ENCODE results near the gene HSF4.

HSF4 gene

GRCh38 chr16:67150833-67151396, 13.6 kb upstream of the HSF4 start, which contains the start of gene B3GNT9:
Gene B3GNT9, minus strand, starts transcription at chr16:67150998. Its CDS starts 513 bp downstream, at chr16:67150485.
- DNase-seq, result peak; percentile 72

DNA sequence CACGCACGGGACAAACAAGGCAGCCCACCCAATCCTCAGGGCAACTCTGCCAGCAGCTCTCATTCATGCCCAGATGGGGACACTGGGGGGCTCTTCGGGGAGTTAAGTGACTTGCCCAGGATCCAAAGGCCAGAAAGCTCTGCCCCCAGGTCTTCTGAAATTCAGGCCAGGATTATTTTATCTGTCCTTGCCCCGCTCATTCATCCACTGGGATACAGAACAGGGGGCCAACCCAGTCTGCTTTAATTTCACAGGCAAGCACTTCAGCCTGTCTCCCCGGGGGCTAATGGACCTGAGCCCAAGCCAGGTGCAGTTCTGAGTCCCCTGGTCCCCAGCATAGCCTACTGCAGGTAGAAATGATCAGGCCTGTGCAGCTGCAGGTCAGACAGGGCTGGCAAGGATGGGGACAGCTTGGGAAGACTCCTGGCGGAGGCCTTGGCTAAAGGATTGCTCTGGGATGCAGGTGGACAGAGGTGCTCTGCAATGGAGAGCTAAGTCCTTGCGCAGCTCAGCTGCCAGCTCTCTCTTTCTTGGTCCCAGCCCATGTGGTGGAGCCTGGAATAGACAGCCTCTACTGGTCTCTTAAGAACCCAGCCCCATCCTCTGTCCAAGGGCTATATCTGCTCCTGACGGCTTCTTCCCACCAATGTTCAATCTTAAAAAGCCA, 13.0 kb upstream of the HSF4 start:
- no peak for DNase-seq

- no peak for DNase-seq
Observed at GRCh38 chr16:67154578-67155294, 9.8 kb upstream of the HSF4 start.

DNA sequence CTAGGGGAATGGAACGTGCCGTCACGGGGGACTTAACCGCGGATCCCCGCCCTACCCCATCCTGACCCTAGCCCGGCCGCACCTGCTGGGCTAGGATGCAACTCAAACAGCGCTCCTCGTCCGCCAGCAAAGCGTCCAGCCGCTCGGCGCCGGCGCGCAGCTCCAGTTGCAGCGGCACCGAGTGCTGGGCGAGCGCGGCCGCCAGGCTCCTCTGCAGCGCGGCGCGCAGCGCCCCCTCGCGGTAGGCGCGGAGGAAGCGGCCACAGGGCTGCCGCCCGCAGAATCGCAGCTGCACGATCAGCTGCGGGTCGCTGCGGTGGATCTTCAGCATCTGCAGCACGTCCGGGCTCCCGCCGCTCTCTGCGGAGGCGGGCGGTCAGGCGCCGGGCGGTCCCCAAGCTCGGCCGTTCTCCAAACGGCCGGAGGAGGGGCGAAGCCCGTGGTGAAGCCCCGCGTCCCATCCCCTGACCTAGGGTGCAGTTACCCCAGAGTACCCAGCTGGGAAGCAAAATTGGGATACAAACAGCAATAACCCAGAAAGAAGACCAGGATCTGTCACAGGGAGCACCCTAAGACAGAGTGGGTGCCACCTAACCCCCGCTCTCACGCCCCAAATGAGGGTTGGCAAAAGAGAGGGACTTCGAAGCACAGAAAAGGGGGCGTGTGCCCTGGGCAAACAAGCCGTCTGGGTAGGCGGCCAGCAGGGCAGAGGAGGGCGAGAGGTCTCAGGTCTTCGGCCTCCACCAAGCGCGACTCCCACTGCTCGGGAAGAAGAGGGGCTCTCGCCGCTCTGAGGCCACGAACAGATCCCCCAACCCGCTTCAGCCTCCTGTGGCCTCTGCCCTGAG, 9.0 kb upstream of the HSF4 start:
- DNase-seq, result peak; percentile 91

- no peak for DNase-seq
Observed at GRCh38 chr16:67156143-67156844, 8.3 kb upstream of the HSF4 start.

DNA sequence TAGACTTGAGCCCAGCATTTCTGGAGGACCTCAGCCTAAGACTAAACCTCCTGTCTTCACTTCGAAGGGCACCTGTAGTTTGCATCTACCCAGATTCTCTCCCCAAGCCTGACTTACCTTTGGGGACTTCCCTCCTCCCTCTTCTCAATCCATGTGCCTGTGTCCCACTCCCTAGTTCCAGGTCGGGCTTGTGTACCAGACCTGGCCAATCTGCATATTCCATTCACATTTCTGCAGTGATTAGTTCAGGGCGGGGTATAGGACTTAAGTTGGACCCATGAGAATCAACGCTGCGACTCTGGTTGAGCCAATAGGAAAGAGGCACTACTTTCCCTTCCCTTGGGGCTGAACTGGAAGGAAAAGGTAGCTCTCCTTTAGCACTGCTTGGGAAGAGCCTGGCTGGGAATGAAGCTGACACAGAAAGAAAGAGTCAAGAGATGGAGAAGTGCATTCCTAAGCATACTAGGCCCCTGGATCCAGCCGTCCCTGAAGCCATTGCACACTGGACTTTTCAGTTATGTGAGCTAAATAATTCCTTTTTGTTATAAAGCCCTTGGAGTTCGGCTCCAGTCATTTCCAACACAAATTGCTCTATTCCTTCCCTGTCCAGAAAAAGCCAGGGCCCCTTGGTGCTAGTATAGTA, 7.3 kb upstream of the HSF4 start:
- DNase-seq, result no peak

- no peak for DNase-seq
Observed at GRCh38 chr16:67157892-67158635, 6.5 kb upstream of the HSF4 start.

DNA sequence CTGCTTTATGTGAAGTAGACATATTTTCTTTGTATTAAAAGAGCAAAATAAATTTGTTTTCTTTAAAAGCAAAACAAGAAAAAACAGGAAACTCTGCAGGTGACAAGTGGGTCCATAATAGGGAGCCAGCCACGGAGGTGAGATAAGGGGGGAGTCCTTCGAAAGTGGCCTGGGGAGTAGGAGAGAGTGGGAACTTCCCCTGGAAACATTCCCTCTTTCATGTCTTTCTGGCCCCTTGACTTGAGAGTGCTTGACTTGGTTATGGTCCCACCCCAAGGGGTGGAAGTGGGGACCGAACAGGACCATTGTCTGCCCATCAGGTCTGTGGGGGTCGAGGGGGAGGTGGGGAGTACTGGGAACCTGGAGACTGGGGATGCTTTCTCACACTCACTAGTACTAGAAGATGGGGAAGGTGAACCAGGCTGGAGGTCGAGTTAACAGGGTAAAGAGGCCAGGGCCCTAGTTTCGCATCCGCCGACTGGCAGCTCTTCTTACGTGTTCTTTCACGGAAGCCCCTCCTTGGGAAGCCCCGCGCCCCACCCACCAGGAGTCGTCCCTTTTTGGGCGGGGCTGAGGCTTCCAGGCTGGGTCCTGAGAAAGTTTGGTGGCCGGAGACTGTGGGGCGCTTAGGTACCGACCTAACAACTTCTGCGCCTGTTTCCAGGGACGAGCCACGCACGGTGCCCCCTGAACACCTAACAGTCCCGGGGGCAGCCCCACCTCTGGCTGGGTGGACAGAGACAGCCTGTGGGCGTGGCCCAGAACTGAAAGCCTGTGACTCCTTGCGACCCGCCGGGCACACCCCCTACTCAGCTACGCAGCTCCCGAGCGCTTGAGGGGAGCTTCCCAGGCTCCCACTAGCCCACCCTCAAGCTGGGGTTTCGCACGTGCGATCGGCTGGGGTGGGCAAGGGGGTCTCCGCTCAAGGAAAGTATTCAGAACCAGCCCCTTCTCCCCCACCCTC, 5.6 kb upstream of the HSF4 start:
- peak; percentile 88 for DNase-seq

- no peak for DNase-seq
Observed at GRCh38 chr16:67161595-67162058, 2.9 kb upstream of the HSF4 start.

DNA sequence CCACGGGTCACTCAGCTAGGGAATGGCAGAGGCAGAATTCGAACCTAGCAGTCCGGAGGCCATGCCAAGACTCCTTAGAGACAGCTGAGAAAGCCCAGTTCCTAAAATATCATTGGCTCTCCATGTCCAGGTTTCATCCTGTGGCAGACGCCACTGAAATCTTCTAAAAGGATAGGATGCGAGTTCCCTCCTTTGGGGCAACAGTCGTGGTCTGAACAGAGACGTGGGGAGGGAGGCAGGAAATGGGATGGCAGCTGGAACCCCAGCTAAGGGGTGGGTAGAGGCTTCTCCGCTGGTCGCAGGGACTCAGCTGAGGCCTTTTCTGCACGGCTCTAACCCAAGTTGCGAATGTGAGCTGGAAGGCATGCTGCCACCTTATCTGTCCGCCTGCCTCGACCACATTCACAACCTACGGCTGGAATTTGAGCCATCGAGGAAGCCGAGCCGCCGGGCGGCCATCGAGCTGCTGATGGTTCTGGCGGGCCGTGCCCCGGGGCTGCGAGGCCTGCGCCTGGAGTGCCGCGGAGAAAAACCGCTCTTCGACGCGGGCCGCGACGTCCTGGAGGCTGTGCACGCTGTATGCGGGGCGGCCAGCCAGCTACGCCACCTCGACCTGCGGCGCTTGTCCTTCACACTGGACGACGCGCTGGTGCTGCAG, 1.9 kb upstream of the HSF4 start:
- no peak for DNase-seq

GRCh38 chr16:67163164-67163998, 1.2 kb upstream of the HSF4 start:
- no peak for DNase-seq

GRCh38 chr16:67163999-67164558, 466 bp upstream of the HSF4 start:
- DNase-seq, result no peak

GRCh38 chr16:67165121-67166078, 855 bp downstream of the HSF4 start:
- DNase-seq, result no peak

- DNase-seq, result no peak
Observed at GRCh38 chr16:67166110-67166547, 1.6 kb downstream of the HSF4 start.

DNA sequence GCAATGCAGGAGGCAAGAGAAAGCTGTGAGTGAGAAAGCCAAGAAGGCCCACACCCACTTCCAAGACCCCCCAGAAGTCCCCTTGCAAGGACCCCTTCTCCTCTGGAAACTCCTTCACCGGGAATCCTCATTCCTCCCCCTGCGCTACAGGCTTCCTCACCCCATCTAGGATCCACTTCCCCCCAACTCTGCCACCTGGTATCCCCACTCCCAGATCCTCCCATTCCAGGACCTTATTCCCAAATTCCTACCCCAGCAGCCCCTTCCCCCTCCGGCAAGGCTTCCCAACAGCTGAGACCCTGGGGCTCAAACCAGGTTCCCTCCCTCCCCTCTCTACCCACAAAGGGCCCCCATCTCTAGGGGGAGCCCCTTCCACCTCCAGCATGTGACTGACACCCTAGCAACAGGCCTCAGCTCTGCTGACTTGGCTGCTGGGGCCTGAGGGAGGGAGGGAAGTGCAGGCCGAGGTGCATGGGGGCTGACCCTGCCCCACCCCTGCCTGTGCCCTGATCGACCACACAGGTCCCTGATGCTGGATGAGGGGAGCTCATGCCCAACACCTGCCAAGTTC, 2.1 kb downstream of the HSF4 start:
- no peak for DNase-seq

- no peak for DNase-seq
Observed at GRCh38 chr16:67167588-67167987, 3.0 kb downstream of the HSF4 start.
